NCI-H526 (cell line): ENCODE measurements around the gene AQP2.
"Not testable (repeated sequence)": the region's sequence is repeated elsewhere in the genome, so short reads cannot be mapped to it uniquely, and the experiment has no call there.

Experiments used
- DNase-seq, 2 experiments: peaks; one replicate each; lab custom pipeline; 2025; lab: John Stamatoyannopoulos, UW

Gene AQP2

GRCh38 chr12:49969651-49970429 is 19.3 kb downstream of the AQP2 start:
- no peak for DNase-seq

GRCh38 chr12:49970658-49971057 is 20.1 kb downstream of the AQP2 start:
- DNase-seq = no peak

GRCh38 chr12:49971141-49971540 is 20.6 kb downstream of the AQP2 start:
- DNase-seq = no peak

- DNase-seq = no peak
These were observed 21.6 kb downstream of the AQP2 start for GRCh38 chr12:49972129-49972528.

- no peak for DNase-seq
These were observed 22.3 kb downstream of the AQP2 start, which contains the start of gene AQP6 for GRCh38 chr12:49972641-49973360. Gene AQP6, plus strand, starts transcription at chr12:49972947. Its CDS starts 227 bp downstream, at chr12:49973174.

GRCh38 chr12:49973361-49973830 is 22.9 kb downstream of the AQP2 start:
- no peak for DNase-seq

GRCh38 chr12:49974231-49974675 is 23.7 kb downstream of the AQP2 start:
- DNase-seq = peak in 1 of 2 experiments; percentile 59

- DNase-seq = no peak
These were observed 24.3 kb downstream of the AQP2 start for GRCh38 chr12:49974677-49975317.

- DNase-seq = no peak
These were observed 24.8 kb downstream of the AQP2 start for GRCh38 chr12:49975318-49975761.

- no peak for DNase-seq
These were observed 26.0 kb downstream of the AQP2 start for GRCh38 chr12:49976557-49976956.

- no peak for DNase-seq
These were observed 27.6 kb downstream of the AQP2 start for GRCh38 chr12:49978125-49978524.

GRCh38 chr12:49979016-49979586 is 28.6 kb downstream of the AQP2 start:
- DNase-seq = no peak

- no peak for DNase-seq
These were observed 29.3 kb downstream of the AQP2 start for GRCh38 chr12:49979791-49980190.

- no peak for DNase-seq
These were observed 30.2 kb downstream of the AQP2 start for GRCh38 chr12:49980501-49981349.

GRCh38 chr12:49982246-49983087 is 31.9 kb downstream of the AQP2 start:
- DNase-seq = no peak

- no peak for DNase-seq
These were observed 33.4 kb downstream of the AQP2 start for GRCh38 chr12:49983892-49984291.

- no peak for DNase-seq
These were observed 34.2 kb downstream of the AQP2 start for GRCh38 chr12:49984476-49985359.

GRCh38 chr12:49985981-49986380 is 35.4 kb downstream of the AQP2 start:
- no peak for DNase-seq

GRCh38 chr12:49986476-49986875 is 35.9 kb downstream of the AQP2 start:
- not testable (repeated sequence) for DNase-seq
